NCI-H187 (cell line): ENCODE data around the gene PUM1.

Source experiments
- DNase-seq, 2 experiments: peaks; one replicate each; lab custom pipeline; 2025; lab: John Stamatoyannopoulos, UW

PUM1 gene

DNA sequence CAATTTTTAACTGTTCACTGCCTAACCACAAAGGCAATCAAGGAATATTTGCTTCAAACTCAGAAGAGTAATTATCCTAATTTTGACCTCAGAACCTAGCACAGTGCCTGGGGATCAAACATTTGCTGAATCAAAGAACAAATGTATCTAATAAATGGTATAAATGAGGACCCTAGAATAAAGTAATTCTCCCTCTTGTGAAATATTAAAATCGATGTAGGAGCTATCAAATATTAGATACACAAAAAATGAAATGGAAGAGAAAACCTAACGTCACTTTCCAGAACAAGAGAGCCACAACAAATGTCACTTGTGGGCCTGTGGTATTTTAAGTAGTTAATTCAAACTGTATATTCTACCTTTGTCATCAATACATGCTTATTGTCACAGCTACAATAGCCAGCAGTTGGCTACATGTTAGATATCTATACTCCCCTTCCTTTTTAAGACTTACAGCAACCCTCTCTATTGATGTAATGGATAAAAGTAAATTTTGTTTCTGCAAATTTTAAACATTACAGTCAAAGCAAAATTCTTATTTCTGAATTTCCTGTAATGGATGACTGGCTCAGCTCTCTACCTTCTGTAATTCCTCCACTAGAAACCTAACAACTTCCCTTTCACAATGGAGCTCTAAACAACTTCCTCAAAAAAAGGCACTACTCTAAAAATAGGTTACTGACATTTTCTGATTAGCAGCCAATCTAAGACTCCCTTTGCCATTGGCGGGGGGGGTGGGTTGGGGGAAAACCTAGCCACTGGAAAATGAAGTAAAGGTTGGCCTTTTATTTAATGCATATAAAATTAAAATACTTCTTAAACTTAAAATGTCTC lies 37.6 kb downstream of the PUM1 start:
- no peak for DNase-seq

DNA sequence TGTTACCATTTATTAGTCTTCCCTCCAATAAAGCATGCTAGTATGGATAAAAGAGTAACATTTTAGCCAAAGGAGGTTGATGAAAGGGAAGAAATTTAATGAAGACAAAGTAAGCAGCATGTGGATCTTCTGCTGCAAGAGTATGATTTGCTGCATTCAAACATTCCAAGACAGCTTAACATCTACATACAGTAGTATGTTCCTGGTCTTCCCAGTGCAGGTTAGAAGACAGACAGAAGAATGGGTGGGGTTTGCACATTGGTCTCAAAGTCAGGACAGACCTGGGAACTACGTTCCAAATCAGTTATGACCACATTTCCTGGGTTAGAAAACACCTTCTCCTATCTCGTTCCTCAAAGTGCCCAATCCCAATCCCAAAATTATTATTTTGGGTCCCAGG lies 43.3 kb downstream of the PUM1 start:
- DNase-seq, result no peak

DNA sequence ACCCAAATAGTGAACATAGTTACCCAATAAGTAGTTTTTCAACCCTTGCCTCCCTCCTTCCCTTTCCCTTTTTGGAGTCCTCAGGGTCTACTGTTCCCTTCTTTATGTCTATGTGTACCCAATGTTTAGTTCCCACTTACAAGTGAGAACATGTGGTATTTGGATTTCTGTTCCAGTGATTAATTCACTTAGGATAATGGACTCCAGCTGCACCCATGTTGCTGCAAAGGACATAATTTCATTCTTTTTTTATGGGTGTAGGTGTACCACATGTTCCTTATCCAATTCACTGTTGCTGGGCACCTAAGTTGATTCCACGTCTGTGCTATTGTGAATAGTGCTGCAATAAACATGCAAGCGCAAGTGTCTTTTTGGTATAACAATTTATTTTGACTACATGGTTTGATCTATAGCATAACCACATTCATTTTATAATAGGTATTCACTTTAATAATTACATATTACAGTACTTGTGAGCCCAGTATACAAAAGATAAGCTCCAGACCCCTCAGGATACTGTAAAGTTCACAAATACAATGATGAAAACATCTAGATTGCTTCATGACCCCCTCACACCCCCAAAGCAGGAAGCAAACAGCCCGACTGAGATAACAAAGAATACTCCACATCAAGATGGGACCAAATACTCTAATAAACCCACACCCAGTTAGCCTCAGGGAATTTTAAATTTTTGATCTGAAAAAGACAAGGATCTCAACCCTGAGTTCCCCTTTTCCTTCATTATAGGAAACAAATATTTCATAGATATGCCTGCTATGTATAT lies 45.3 kb downstream of the PUM1 start:
- no peak for DNase-seq

- no peak for DNase-seq
Observed at GRCh38 chr1:31019401-31019800, 46.1 kb downstream of the PUM1 start.

GRCh38 chr1:31016868-31017267 lies 48.6 kb downstream of the PUM1 start:
- DNase-seq, result no peak

DNA sequence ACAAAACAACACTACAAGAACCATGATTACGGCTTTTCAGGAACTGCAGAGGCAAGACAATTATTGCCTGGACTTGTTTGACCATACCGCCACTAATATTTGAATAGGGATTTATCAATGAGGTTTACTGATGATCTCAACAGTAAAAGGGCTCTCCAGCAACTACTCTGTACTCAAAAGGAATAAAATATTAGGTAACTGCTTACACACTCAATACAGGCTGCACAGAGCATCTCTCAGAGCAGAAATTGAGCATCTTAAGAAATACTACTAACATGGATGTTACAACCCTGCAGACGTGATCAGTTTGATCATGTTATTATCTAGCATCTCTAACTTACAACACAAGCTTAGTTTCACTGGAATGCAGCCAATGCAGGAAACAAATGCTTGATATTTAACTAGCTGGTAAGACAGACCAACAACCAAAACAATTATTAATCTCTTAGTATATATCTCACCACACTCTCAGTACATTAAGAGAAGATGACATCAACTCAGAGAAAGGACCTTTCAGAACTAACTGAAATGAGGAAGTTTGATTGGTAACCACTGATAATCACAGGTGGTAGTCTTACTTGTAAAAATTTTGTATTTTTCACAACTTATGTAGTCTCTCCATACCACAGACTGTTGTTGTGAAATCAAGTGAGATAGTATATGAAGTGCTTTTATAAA lies 52.2 kb downstream of the PUM1 start:
- DNase-seq, result no peak

DNA sequence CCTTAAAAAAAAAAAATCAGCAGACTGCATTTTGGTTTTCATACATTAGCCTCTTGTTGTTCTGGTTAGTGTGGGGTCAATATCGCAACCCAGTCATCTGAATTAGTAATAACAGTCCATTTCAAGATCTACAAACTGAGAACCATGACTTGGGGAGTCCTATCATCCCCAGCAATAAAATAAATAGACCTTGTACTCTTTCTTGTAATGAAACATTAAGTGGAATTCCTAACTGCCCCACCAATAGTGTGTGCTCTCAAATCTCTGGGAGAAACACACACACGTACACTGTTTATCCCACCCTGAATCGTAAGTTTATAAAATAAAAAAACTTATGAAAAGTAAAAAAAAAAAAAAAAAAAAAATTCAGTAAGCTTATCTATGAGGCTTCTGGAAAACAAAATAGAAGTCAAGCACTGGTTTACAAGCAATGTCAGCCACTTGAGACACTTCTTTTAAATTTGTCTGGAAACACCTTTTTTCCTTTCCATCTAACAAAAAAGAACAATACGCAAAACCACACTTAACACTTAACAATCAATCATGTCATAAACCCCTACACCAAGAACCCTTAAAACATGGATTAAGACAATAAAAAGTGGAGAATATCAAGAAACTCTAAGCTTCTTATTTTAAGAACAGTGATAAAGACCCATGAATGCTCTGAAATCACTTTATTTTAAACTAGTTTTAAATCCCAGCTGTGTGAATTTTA lies 53.1 kb downstream of the PUM1 start:
- no peak for DNase-seq

GRCh38 chr1:31011719-31012118 lies 53.8 kb downstream of the PUM1 start:
- no peak for DNase-seq

GRCh38 chr1:31010086-31010989 lies 55.2 kb downstream of the PUM1 start:
- DNase-seq, result no peak

GRCh38 chr1:31007462-31007991 lies 58.0 kb downstream of the PUM1 start:
- DNase-seq, result no peak

DNA sequence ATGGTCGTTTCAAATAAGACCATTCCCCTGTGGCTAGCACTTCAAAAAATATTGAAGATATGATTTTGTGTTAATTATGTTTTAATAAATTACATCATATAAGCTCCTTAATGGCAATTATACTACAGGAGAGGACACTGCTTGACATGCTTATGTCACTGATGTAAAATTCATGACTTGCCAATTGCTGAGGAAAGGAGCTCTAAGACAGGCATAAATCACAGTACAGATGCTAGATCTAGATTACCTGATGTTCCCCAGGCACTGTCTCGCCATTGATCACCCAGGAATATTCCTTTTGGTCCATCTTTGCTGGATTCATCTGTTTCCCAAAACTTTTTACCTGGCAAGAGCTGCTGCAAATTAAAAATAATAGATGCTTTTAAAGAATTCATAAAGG lies 58.8 kb downstream of the PUM1 start:
- DNase-seq, result no peak

GRCh38 chr1:31005617-31006166 lies 59.8 kb downstream of the PUM1 start:
- DNase-seq, result no peak

GRCh38 chr1:31005198-31005597 lies 60.3 kb downstream of the PUM1 start:
- no peak for DNase-seq

- no peak for DNase-seq
Observed at GRCh38 chr1:31004231-31004621, 61.3 kb downstream of the PUM1 start.

DNA sequence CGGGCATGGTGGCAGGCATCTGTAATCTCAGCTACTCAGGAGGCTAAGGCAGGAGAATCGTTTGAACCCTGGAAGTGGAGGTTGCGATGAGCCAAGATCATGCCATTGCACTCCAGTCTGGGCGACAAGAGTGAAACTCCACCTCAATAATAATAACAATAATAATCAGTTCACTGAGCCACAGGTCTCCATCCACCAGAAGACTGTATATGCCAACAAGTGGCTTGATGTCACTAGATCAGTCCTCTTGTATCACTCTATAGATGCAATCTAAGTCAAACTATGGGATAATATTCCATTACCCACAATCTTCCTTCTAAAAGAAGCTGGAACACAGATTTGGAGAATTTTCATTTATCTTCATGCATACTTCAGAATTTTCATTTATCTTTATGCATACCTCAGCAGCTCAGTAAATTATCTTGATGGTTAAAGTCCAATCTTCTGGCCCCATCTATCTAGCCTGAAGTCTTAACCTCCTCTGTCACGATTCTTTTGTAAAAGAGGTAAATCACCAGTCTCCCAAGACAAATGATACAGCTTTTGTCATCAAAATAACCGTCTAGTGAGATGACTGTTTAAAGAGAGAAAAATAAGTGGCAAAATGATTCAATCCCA lies 61.8 kb downstream of the PUM1 start:
- no peak for DNase-seq

DNA sequence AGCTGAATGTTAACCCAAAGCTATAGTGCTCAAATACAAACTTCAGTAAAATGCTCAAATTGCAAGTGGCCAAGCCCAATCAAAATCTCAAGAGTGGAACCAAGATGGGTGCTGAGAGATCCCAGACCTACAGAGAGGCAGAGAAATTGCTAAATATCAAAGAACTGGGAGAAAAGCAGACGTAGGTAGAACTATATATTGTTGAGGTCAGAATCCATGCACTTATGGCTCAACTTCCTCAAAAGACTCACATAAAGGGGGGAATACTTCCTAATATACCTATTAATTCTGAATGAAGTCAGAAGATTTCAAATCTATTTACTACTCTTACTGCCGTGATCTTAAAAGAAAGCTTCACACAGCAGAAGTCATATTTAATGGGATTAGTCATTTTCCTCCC lies 65.2 kb downstream of the PUM1 start:
- no peak for DNase-seq

GRCh38 chr1:30998887-30999286 lies 66.6 kb downstream of the PUM1 start:
- DNase-seq, result no peak

DNA sequence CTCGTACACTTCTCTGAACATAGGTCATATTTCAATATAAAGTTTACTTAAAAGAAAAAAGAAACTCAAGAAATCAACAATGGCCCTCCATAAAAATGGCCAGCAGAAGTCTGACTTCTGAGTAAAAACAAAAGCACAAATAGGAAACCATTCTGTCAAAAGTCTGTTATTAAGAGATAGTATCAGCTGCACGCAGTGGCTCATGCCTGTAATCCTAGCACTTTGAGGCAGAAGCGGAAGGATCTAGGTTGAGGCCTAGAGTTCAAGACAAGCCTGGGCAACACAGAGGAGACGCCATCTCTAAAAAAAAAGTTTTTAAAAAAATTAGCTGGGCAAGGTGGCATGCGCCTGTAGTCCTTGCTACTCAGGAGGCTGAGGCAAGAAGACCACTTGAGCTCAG lies 67.3 kb downstream of the PUM1 start:
- no peak for DNase-seq

DNA sequence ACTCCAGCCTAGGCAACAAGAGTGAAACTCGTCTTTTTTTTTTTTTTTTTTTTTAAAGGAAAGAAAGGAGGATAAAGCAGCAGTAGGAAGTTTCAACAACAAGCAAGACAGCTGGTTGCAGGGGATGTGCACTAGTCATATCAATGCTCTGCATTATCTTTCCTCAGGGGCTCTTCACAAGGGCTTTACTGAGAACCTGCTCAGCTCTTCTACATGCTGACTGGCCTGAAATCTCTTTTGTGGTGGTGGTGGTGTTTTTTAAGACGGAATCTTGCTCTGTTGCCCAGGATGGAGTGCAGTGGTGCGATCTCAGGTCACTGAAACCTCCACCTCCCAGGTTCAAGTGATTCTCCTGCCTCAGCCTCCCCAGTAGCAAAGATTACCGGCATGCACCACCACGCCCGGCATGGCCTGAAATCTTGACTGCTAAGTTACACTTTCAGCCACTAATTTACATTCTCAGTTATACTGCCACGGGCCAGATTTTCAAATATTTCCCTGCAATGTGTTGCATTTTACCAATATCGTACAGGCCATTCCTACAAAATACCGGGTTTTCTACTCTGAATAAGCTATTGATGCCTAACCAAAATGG lies 68.0 kb downstream of the PUM1 start:
- no peak for DNase-seq
